Measurements from ENCODE around the gene SPINK13. TPM values are rescaled to one million over a fixed set of nuclear protein-coding genes. Genes with fewer than 3 reads are reported as not detected.

Gene SPINK13
- total and polyA plus RNA-seq, 2 of the 8 experiments (the other 6 are each of a cell fraction or from before 2014, with no cell fraction given) = not detected

GRCh38 chr5:148309019-148309418, 40.4 kb downstream of the SPINK13 start:
- H3K14ac ChIP-seq (ENCODE audit: insufficient read length) = no peak overlapping the region
- no peak overlapping the region for H2BK20ac ChIP-seq (ENCODE audit: low read length)
- H4K91ac ChIP-seq (replicated peaks; ENCODE audit: insufficient read length, low read length) = no peak overlapping the region
- H3K9me3 ChIP-seq (ENCODE audit: insufficient read depth in 2 of 2, low read depth in 1 of 2, low read length in 1 of 2) = peaks cover 0 to 4% of the 10 kb centered on the region in 2 experiments; a peak in 1 of 4 replicates
- DNase-seq (ENCODE audit: low read depth in 1 of 2, low spot score in 2 of 2) = no peak
- H3K23me2 ChIP-seq (ENCODE audit: low read depth, low read length) = no peaks in the 10 kb centered on the region
- no peaks in the 10 kb centered on the region; the same call in 1 of the 2 replicates for H3K79me1 ChIP-seq (ENCODE audit: low read depth, low read length)
- no peak overlapping the region for H2BK5ac ChIP-seq (ENCODE audit: low read depth, low read length)
- H2BK120ac ChIP-seq (replicated peaks; ENCODE audit: low read depth, low read length) = no peak overlapping the region
- no peak overlapping the region for H3K18ac ChIP-seq (ENCODE audit: extremely low read depth, low read length)
- CTCF ChIA-PET (ENCODE audit: partially characterized antibody) = no interaction called here
- H4K8ac ChIP-seq (ENCODE audit: extremely low read depth, insufficient read depth, low read length) = no peak overlapping the region
- no peaks in the 10 kb centered on the region for H3K4me1 ChIP-seq (replicated peaks in 1 of 4; ENCODE audit: control insufficient read depth in 3 of 4, insufficient read depth in 4 of 4, low read length in 3 of 4)
- H3K4ac ChIP-seq (replicated peaks; ENCODE audit: insufficient read length, low read depth, low read length) = no peak overlapping the region
- H3K23ac ChIP-seq (ENCODE audit: insufficient read length) = no peak overlapping the region
- H3K4me2 ChIP-seq (ENCODE audit: insufficient read depth in 1 of 2, low read depth in 2 of 2, low read length in 2 of 2) = no peak overlapping the region
- no peak overlapping the region for H2BK15ac ChIP-seq (ENCODE audit: low read length)
- H3K27ac ChIP-seq (ENCODE audit: low read depth, low read length) = no peak overlapping the region
- H2BK12ac ChIP-seq (ENCODE audit: low read depth, low read length) = no peak overlapping the region
- no peak overlapping the region for H3K56ac ChIP-seq (replicated peaks; ENCODE audit: insufficient read length, low read depth, low read length)
- H2AK5ac ChIP-seq (ENCODE audit: low read depth, low read length) = no peak overlapping the region
- no peak for TF ChIP-seq ATF3 (IDR thresholded peaks at IDR 0.05; ENCODE audit: insufficient read depth, low read depth, low read length)
- H3K79me2 ChIP-seq (ENCODE audit: control insufficient read depth in 1 of 2, insufficient read depth in 2 of 2, low read length in 2 of 2) = no peaks in the 10 kb centered on the region
- POLR2A ChIA-PET (ENCODE audit: partially characterized antibody) = no interaction called here
- no peak overlapping the region for H2AFZ ChIP-seq (ENCODE audit: low read length)
- H3K36me3 ChIP-seq (ENCODE audit: control insufficient read depth in 2 of 4, insufficient read depth in 4 of 4, low read length in 3 of 4) = no peaks in the 10 kb centered on the region
- peaks cover 0 to 2% (median 0%) of the 10 kb centered on the region in 4 experiments; a peak in 1 of 7 replicates for H3K27me3 ChIP-seq (replicated peaks in 1 of 4; ENCODE audit: control insufficient read depth in 3 of 4, extremely low read depth in 1 of 4, insufficient read depth in 3 of 4, low read length in 3 of 4)
- no peak for FAIRE-seq
- H3K9ac ChIP-seq (replicated peaks in 1 of 4; ENCODE audit: extremely low read depth in 1 of 4, low read depth in 3 of 4, low read length in 3 of 4) = no peak overlapping the region
- H4K5ac ChIP-seq (ENCODE audit: insufficient read length, low read depth, low read length) = no peak overlapping the region
- H4K20me1 ChIP-seq (replicated peaks in 1 of 2; ENCODE audit: control insufficient read depth in 1 of 2, insufficient read depth in 2 of 2, low read length in 2 of 2) = no peaks in the 10 kb centered on the region
- no peak overlapping the region for H3K4me3 ChIP-seq (ENCODE audit: extremely low read depth in 1 of 4, insufficient read depth in 2 of 4, low read depth in 3 of 4, low read length in 4 of 4)
- 81% methylated on average over 3 of the region's 3 CpGs; no CpG with 5 or more reads in 1 of the 2 experiments for WGBS, 2 experiments (ENCODE audit: extremely low coverage in 1 of 2, insufficient coverage in 1 of 2, insufficient read length in 1 of 2, insufficient replicate concordance in 2 of 2, low coverage in 1 of 2, low lambda C conversion rate in 2 of 2, missing lambda C conversion rate in 1 of 2)
